HFF-Myc (cell line): ENCODE results near the gene NAALADL2.

Source experiments
- DNase-seq: peaks from one replicate; pipeline ENCODE4 v3.0.0-alpha.2; 2011; ENCODE audit warnings: low read depth; ENCODE audit errors: extremely low read depth
- H3K4me3 ChIP-seq: replicated peaks from 2 replicates; pipeline ENCODE4 v1.5.1; 2011; ENCODE audit warnings: low read depth, mild to moderate bottlenecking, control low read depth, low read length
- CTCF ChIP-seq: IDR thresholded peaks from 2 replicates; pipeline ENCODE4 v1.5.1; 2012; ENCODE audit warnings: mild to moderate bottlenecking, low read depth, low read length, control low read depth; ENCODE audit errors: missing control alignments

The NAALADL2 gene

GRCh38 chr3:175002732-175003143 is 143.6 kb downstream of the NAALADL2 start:
- DNase-seq = peak; percentile 91
- no peak overlapping the region for H3K4me3 ChIP-seq

GRCh38 chr3:175003590-175003989 is 144.5 kb downstream of the NAALADL2 start:
- TF ChIP-seq CTCF = no peak
- no peak overlapping the region for H3K4me3 ChIP-seq
- no peak for DNase-seq

More at GRCh38 chr3:175002732-175003143, 143.6 kb downstream of the NAALADL2 start:
- TF ChIP-seq CTCF = no peak

GRCh38 chr3:175005193-175005592 is 146.1 kb downstream of the NAALADL2 start:
- H3K4me3 ChIP-seq = no peak overlapping the region
- no peak for TF ChIP-seq CTCF
- no peak for DNase-seq

- peak; percentile 72 for DNase-seq
- TF ChIP-seq CTCF = no peak
- no peak overlapping the region for H3K4me3 ChIP-seq
These were observed 146.7 kb downstream of the NAALADL2 start for GRCh38 chr3:175005881-175006280.

GRCh38 chr3:175007306-175007705 is 148.2 kb downstream of the NAALADL2 start:
- H3K4me3 ChIP-seq = no peak overlapping the region
- DNase-seq = no peak
- no peak for TF ChIP-seq CTCF

GRCh38 chr3:175009295-175009694 is 150.2 kb downstream of the NAALADL2 start:
- no peak for TF ChIP-seq CTCF
- DNase-seq = no peak
- no peak overlapping the region for H3K4me3 ChIP-seq

- DNase-seq = no peak
- H3K4me3 ChIP-seq = no peak overlapping the region
- no peak for TF ChIP-seq CTCF
These were observed 156.0 kb downstream of the NAALADL2 start for GRCh38 chr3:175015056-175015635.
